SU-DHL-6 (cell line): ENCODE data around the gene FAM9A.
"Not testable (repeated sequence)": the region's sequence is repeated elsewhere in the genome, so short reads cannot be mapped to it uniquely, and the experiment has no call there.

Experiments used
- CTCF ChIP-seq: fragments of 200-600 bp; sonication (generic); IDR thresholded peaks from one replicate; pipeline ENCODE4 v1.5.1; 2017; ENCODE audit warnings: antibody characterized with exemption, mild to moderate bottlenecking, low read length, moderate library complexity; ENCODE audit not compliant: insufficient read depth, poor library complexity, severe bottlenecking
- EZH2phosphoT487 ChIP-seq: fragments of 200-600 bp; sonication (generic), shearing (Covaris generic); conservative IDR thresholded peaks from 2 replicates; pipeline ENCODE4 v1.6.1; 2018; ENCODE audit warnings: mild to moderate bottlenecking, antibody characterized with exemption, low read length, moderate library complexity, mixed read lengths

GRCh38 chrX:8757609-8758389 lies 43.4 kb downstream of the FAM9A start:
- not testable (repeated sequence) for TF ChIP-seq CTCF, EZH2phosphoT487
